GM21717 (cell line): ENCODE results near the gene BLM.

Experiments used
- ATAC-seq: cut with Tn5 transposase; IDR thresholded peaks from one replicate; pipeline ENCODE4 v1.9.1; 2021; ENCODE audit warnings: mild to moderate bottlenecking, moderate library complexity; ENCODE audit not compliant: unreplicated experiment

The BLM gene

DNA sequence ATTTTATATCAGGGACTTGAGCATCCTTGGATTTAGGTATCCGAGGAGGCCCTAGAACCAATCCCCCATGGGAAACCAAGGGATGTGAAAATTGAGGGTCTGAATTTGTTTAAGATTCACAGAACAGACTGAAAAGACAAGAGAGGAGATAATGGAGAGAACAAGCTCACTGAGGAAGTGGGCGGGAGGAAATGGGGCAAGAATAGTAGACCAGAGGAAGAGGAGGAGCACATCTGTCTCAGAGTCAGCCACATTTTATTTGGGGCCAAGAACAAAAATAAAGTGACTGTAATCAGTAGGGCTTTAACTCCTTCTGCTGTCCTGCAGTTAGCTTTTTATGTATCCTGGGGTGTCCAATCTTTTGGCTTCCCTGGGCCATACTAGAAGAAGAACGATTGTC, 63.8 kb downstream of the BLM start:
- ATAC-seq: no peak

GRCh38 chr15:90782442-90782841, 65.3 kb downstream of the BLM start:
- ATAC-seq: no peak

- ATAC-seq: no peak
These were observed 70.7 kb downstream of the BLM start for GRCh38 chr15:90787881-90788280.

DNA sequence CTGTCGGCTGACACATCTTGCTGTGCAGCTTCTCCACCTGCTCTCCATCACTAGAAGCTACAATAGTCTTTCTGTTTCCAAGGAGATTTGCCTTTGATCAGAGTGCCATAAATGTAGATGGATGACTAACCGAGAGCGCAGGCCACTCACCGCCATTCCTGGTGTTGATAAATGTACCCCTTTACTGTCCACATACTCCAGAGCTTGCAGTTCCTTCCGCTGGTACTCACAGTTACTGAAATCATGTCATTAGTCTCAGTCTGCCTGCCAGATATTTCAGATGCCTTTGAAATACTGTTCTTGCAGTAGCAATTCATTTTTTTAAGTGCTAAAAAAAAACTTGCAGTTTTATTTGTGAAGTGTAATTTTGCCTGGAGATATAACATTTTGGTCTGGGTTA, 72.3 kb downstream of the BLM start:
- no peak for ATAC-seq

DNA sequence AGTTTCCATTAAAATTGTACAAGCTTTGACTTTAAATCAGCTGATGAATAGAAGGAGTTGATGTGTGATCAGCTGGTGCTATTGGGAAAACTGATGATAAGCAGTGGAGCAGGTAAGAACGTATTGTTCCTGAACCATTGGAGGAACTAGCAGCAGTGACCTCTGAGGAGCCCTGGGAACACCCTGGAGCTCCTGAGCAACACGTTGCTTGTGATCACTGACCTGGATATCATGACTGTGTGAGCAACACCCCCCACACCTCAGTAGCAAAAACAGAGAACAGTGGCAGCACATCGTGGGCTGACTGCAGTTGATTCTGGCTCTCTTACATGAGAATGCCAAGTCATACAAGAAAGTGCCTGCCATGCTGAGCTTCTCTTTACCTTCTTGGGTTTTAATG, 72.9 kb downstream of the BLM start:
- no peak for ATAC-seq

- ATAC-seq: no peak
These were observed 73.4 kb downstream of the BLM start for GRCh38 chr15:90790561-90790960.

DNA sequence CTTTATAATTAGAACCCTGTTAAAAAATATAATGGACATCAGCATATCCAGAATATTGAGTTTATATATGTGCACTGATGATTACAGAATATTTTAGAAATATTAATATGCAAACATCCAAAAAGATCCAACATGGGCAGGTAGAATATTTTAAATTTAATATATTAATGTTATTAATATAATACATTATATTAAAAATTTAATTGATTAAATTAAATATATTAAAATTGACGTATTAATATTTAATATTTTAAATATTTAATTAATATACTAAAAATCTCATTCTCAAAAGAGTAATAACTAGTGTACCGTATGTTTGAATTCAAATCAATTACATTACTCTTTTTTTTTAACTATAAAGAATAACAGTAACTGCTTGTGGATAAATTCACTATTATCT, 77.4 kb downstream of the BLM start:
- ATAC-seq: no peak

- ATAC-seq: no peak
These were observed 82.6 kb downstream of the BLM start for GRCh38 chr15:90799639-90800170.

DNA sequence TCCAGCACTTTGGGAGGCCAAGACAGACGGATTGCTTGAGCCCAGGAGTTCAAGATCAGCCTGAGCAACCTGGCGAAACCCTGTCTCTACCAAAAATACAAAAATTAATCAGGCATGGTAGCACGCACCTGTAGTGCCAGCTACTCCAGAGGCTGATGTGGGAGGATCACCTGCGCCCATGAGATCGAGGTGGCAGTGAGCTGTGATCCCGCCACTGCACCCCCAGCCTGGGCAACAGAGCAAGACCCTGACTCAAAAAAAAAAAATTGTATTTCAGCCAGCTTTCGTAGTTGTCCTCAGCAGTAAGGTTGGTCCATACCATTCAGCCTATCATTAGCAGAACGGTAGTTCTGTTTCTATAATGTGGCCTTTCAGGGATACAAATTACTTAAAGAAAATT, 84.7 kb downstream of the BLM start:
- no peak for ATAC-seq

- no peak for ATAC-seq
These were observed 90.1 kb downstream of the BLM start for GRCh38 chr15:90807074-90807785.

GRCh38 chr15:90807786-90808086, 90.6 kb downstream of the BLM start:
- ATAC-seq: no peak

GRCh38 chr15:90808517-90809235, 91.5 kb downstream of the BLM start:
- ATAC-seq: no peak

DNA sequence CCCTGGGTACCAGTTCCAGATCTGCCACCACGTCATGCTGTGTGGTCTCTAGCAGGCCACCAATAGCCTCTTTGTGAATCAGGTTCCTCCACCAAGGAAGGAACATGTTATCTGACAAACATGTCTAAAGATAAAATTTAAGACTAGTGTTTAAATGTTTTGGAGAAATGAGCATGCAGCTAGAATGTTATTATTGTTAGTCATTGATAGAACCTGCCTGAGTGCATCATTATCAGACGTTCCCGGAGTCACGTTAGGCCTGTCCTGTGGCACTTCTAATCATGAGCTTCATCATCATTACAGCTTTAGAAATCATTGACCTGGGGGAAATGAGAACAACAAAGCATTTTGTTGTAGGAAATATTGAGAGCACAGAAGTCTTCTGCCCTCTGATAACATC, 92.4 kb downstream of the BLM start:
- ATAC-seq: no peak

- ATAC-seq: no peak
These were observed 93.2 kb downstream of the BLM start for GRCh38 chr15:90810354-90810753.

DNA sequence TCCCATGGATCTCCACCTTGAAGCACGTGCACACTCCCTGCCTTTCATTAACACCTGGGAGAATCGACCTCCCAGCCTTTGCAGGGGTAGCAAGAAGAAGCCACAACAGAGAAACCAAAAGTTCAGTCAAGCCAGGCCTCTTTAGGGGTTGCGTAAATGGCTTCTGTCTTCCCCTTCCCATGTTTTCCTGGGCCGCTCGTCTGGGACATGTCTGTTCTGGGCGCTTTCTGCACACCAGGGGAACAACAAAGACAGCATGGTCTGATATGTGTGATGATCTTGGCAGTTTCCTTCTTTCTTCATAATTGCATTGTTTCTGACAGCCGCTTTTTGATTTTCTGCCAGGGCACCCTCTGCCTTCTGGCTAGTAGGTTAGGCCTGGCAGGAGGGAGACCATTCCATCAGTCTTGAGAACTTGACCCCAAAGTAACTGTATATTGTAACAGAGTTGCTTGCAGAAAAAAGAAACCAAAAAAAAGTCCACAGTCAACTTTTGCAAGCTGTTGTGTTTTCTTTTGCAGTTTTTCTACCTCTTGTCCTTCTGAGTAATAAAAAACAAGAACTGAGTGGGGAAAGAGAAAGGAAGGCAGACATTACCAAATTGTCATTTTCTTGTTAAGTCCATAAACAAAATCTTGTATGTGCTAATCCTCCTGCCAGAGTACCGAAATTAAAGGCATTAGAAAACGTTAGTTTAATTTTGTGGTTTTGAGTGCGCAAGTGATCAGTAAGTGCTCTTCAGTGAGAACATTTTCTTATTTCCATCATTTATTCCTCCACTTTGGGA, 95.2 kb downstream of the BLM start:
- ATAC-seq: no peak

- no peak for ATAC-seq
These were observed 95.8 kb downstream of the BLM start for GRCh38 chr15:90812958-90813265.

DNA sequence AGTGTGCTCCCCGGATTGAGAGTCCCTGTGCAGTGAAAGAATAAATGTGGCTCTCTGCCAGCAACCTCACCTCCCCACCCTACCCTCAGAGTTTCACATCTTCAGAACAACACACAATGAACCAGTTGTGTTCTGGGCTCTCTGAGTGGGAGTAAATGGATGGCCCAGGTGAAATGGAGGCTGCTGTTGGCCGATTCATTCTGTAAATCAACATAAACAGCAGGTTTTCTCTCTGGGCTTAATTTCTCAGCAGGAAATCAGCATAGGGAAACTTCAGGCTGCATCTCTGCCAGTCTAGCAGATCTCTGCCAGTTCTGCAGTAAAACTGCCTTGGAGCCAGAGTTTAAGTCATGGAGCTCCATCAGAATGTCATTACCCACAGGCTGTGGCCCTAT, 96.6 kb downstream of the BLM start:
- ATAC-seq: no peak

- no peak for ATAC-seq
These were observed 97.2 kb downstream of the BLM start for GRCh38 chr15:90814191-90814821.

DNA sequence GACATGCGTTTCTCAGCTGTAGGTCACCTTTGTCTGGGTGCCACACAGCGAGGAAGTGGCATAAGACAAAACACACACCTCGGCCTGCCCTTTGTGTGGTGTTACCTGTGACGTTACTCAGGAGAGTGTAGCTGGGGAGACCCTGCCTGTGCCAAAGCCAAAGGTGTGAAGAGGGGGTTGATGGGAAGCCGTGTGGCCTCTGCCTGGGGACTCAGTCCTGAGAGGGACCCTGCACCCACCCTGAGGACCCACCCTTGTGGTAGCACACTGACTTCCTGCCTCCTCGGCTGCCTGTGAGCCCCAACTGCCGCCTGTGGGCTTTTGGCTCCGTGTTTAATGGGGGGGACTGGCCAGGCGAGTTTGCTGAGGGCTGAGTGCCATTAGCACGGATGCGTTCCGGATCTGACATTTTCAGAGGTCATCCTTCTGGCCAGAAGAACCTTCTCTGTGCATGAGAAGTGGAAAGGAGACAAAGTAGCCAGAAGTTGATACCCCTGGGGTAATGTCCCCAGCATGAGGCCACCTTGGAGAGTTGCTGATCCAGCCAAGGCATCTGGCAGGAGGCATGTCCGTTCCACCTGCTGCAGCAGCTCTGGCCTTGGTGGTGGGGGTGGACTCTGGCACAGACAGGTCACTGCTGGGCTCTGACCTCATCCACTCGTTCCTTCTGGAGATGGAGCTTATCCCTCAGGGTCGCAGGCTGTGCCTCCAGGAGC, 99.4 kb downstream of the BLM start:
- no peak for ATAC-seq

DNA sequence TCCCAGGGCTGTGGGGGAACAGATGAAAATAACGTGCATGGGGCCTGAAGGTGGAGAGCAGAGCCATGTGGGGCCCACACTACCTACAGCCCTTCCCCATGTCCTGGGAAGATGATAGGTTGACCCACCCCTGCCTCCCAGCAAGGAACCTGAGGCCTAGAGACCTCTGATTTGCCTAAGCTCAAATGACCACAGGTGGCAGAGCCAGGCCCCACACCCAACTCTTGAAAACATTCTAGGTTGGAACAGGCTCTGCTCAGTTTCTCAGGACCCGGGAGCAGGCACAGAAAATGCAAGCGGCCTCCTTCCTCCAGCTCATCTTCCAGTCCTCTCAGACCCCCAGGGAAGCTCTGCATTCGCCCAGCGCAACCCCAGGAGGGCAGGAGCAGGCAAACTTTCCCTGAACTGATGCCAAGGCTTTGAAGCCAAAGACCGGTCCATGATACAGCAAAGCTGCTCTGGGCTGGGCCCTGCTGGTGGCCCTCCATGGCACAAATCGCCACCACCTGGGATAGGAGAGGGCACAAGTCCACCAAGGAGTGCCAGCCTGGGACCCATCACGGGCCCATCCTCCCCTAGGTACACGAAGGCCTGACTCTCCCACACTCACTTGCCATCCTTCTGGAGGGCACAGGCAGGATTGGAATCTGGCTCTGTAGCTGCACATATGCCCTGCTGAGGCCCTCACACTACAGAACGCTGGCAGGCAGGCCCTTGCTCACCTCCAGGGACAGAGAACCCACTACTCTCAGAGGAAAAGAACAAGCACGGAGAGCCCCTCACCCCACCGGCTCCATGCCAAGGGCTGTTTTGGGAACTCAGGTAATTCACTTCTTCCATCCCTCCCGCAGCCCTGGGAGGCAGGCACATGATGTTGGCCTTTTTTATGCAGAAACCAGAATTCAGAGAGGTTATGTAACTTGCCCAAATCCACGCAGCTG, 100.2 kb downstream of the BLM start:
- no peak for ATAC-seq
